ENCODE measurements around the gene HS3ST6. TPM values are rescaled to one million over a fixed set of nuclear protein-coding genes. Genes with fewer than 3 reads are reported as not detected.

The HS3ST6 gene
- total RNA-seq, 4 donors from 2014 or later, result not detected

GRCh38 chr16:1870365-1871082 is 47.7 kb downstream of the HS3ST6 start:
- no peak for TF ChIP-seq CTCF (IDR thresholded peaks at IDR 0.05)
- no peak for ATAC-seq (ENCODE audit: low FRiP score)
- DNase-seq (ENCODE audit: low spot score), result no peak

GRCh38 chr16:1865902-1866690 is 52.1 kb downstream of the HS3ST6 start:
- no peak for TF ChIP-seq CTCF (IDR thresholded peaks at IDR 0.05)
- DNase-seq (ENCODE audit: low spot score) (no peak), ATAC-seq (ENCODE audit: low FRiP score) (no peak)

GRCh38 chr16:1863681-1864460 is 54.3 kb downstream of the HS3ST6 start:
- ATAC-seq (ENCODE audit: low FRiP score), result no peak
- peak in 1 of 3 donors; percentile 24 for TF ChIP-seq CTCF (IDR thresholded peaks at IDR 0.05)
- DNase-seq (ENCODE audit: low spot score), result no peak

GRCh38 chr16:1862394-1862793 is 55.8 kb downstream of the HS3ST6 start:
- ATAC-seq (ENCODE audit: low FRiP score) (no peak), DNase-seq (ENCODE audit: low spot score) (no peak)

GRCh38 chr16:1861730-1862129 is 56.5 kb downstream of the HS3ST6 start:
- DNase-seq (ENCODE audit: low spot score) (no peak), ATAC-seq (ENCODE audit: low FRiP score) (no peak)
- no peak for TF ChIP-seq CTCF (IDR thresholded peaks at IDR 0.05)

More at GRCh38 chr16:1862394-1862793, 55.8 kb downstream of the HS3ST6 start:
- no peak for TF ChIP-seq CTCF (IDR thresholded peaks at IDR 0.05)

Small RNA genes within 50 kb of the gene (small RNA-seq; reads per million reads assigned to genes)
- not detected for gene SNORA10
- not detected for gene SNORA64

Other genes starting within 250 kb of the HS3ST6 start
- gene JPT2, start 240.1 kb downstream of the HS3ST6 start, total RNA-seq, result 10 to 100 TPM; 22.7 to 28.5 (median 23.8) TPM
- gene MAPK8IP3, start 212.2 kb downstream of the HS3ST6 start, total RNA-seq, result 10 to 100 TPM; 27.3 to 73.3 (median 51.6) TPM
- 10 to 100 TPM; 51.4 to 83.2 (median 69.6) TPM for gene NME3, start 146.9 kb downstream of the HS3ST6 start, total RNA-seq
- 10 to 100 TPM in 1 of 4 donors, 1 to 10 TPM in 3; 5.9 to 16.2 (median 7.1) TPM for gene EME2, start 145.6 kb downstream of the HS3ST6 start, total RNA-seq
- gene MRPS34, start 145.3 kb downstream of the HS3ST6 start, total RNA-seq, result 10 to 100 TPM; 56.8 to 84.2 (median 78.6) TPM
- gene SPSB3, start 135.8 kb downstream of the HS3ST6 start, total RNA-seq, result 10 to 100 TPM; 39.5 to 88.1 (median 50.7) TPM
- gene NUBP2, start 135.5 kb downstream of the HS3ST6 start, total RNA-seq, result 10 to 100 TPM; 49.2 to 85.9 (median 60.2) TPM
- gene IGFALS, start 124.7 kb downstream of the HS3ST6 start, total RNA-seq, result under 1 TPM in 2 of 4 donors, not detected in 2; 0.19 to 0.50 TPM
- gene HAGH, start 91.6 kb downstream of the HS3ST6 start, total RNA-seq, result 100 to 1,000 TPM in 1 of 4 donors, 10 to 100 TPM in 3; 69.8 to 130 (median 81.5) TPM
- 10 to 100 TPM; 32.3 to 46.3 (median 34.1) TPM for gene FAHD1, start 91.2 kb downstream of the HS3ST6 start, total RNA-seq
- 1 to 10 TPM in 1 of 4 donors, not detected in 3; 1.7 TPM for gene MEIOB, start 46.3 kb downstream of the HS3ST6 start, total RNA-seq
- gene MSRB1, start 24.8 kb upstream of the HS3ST6 start, total RNA-seq, result 10 to 100 TPM in 3 of 4 donors, 1 to 10 TPM in 1; 9.6 to 64.0 (median 17.1) TPM
- not detected for gene RPL3L, start 36.3 kb upstream of the HS3ST6 start, total RNA-seq
- 100 to 1,000 TPM; 144 to 240 (median 183) TPM for gene NDUFB10, start 41.1 kb upstream of the HS3ST6 start, total RNA-seq
- 1,000 to 10,000 TPM; 1,362 to 1,656 (median 1,543) TPM for gene RPS2, start 46.4 kb upstream of the HS3ST6 start, total RNA-seq
- not detected for gene RNF151, start 48.4 kb upstream of the HS3ST6 start, total RNA-seq
- gene TBL3, start 53.6 kb upstream of the HS3ST6 start, total RNA-seq, result 10 to 100 TPM; 32.2 to 44.3 (median 34.3) TPM
- not detected for gene NOXO1, start 63.1 kb upstream of the HS3ST6 start, total RNA-seq
- 10 to 100 TPM; 11.9 to 18.4 (median 16.0) TPM for gene GFER, start 65.8 kb upstream of the HS3ST6 start, total RNA-seq
- 1 to 10 TPM in 1 of 4 donors, under 1 TPM in 1, not detected in 2; 0.28 to 1.6 TPM for gene SYNGR3, start 71.6 kb upstream of the HS3ST6 start, total RNA-seq
- 10 to 100 TPM; 19.1 to 49.0 (median 24.3) TPM for gene ZNF598, start 91.4 kb upstream of the HS3ST6 start, total RNA-seq
- under 1 TPM in 1 of 4 donors, not detected in 3; 0.48 TPM for gene NPW, start 101.4 kb upstream of the HS3ST6 start, total RNA-seq
- gene NHERF2, start 108.5 kb upstream of the HS3ST6 start, total RNA-seq, result 100 to 1,000 TPM in 2 of 4 donors, 10 to 100 TPM in 2; 52.8 to 166 (median 84.9) TPM
- gene NTHL1, start 129.4 kb upstream of the HS3ST6 start, total RNA-seq, result 10 to 100 TPM in 3 of 4 donors, 1 to 10 TPM in 1; 7.1 to 18.1 (median 10.9) TPM
- 10 to 100 TPM; 30.0 to 59.4 (median 35.9) TPM for gene TSC2, start 129.6 kb upstream of the HS3ST6 start, total RNA-seq
- 100 to 1,000 TPM in 2 of 4 donors, 10 to 100 TPM in 2; 86.4 to 214 (median 121) TPM for gene PKD1, start 217.5 kb upstream of the HS3ST6 start, total RNA-seq
- gene RAB26, start 230.2 kb upstream of the HS3ST6 start, total RNA-seq, result 1 to 10 TPM in 2 of 4 donors, under 1 TPM in 1, not detected in 1; 0.19 to 2.0 (median 1.1) TPM
- gene TRAF7, start 237.4 kb upstream of the HS3ST6 start, total RNA-seq, result 10 to 100 TPM; 31.9 to 42.7 (median 34.3) TPM